ENCODE results near the gene IL22RA2. TPM values are rescaled to one million over a fixed set of nuclear protein-coding genes. Genes with fewer than 3 reads are reported as not detected.

The IL22RA2 gene
- total RNA-seq, 1 experiment from 2014 or later, result not detected

DNA sequence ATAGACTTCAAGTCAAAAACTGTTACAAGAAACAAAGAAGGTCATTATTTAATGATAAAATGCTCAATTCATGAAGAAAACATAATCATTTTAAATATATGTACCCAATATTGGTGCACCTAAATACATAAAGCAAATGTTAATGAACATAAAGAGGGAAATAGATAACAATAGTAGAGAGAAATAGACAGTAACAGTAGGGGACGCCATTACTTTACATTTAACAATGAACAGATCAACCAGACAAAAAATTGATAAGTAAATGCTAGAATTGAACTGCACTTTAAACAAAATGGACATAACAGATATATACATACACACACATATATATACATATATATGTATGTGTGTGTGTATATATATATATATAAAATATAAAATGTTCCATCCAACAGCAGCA, 37.4 kb downstream of the IL22RA2 start (continued):
- TF ChIP-seq, protein P1, sequence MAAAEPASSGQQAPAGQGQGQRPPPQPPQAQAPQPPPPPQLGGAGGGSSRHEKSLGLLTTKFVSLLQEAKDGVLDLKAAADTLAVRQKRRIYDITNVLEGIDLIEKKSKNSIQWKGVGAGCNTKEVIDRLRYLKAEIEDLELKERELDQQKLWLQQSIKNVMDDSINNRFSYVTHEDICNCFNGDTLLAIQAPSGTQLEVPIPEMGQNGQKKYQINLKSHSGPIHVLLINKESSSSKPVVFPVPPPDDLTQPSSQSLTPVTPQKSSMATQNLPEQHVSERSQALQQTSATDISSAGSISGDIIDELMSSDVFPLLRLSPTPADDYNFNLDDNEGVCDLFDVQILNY (CRISPR knock-in tag; IDR thresholded peaks at IDR 0.05), result no peak
- TF ChIP-seq, protein P2, sequence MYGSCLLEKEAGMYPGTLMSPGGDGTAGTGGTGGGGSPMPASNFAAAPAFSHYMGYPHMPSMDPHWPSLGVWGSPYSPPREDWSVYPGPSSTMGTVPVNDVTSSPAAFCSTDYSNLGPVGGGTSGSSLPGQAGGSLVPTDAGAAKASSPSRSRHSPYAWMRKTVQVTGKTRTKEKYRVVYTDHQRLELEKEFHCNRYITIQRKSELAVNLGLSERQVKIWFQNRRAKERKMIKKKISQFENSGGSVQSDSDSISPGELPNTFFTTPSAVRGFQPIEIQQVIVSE (CRISPR knock-in tag; IDR thresholded peaks at IDR 0.05; ENCODE audit: borderline replicate concordance), result no peak
- TF ChIP-seq NR3C1 (CRISPR knock-in tag; conservative IDR thresholded peaks at IDR 0.05; ENCODE audit: low read depth) (no peak), ATF1 (CRISPR knock-in tag; IDR thresholded peaks at IDR 0.05) (no peak), ZNF232 (CRISPR knock-in tag; IDR thresholded peaks at IDR 0.05) (no peak), ZNF121 (CRISPR knock-in tag; IDR thresholded peaks at IDR 0.05) (no peak)
- TF ChIP-seq, protein P3, sequence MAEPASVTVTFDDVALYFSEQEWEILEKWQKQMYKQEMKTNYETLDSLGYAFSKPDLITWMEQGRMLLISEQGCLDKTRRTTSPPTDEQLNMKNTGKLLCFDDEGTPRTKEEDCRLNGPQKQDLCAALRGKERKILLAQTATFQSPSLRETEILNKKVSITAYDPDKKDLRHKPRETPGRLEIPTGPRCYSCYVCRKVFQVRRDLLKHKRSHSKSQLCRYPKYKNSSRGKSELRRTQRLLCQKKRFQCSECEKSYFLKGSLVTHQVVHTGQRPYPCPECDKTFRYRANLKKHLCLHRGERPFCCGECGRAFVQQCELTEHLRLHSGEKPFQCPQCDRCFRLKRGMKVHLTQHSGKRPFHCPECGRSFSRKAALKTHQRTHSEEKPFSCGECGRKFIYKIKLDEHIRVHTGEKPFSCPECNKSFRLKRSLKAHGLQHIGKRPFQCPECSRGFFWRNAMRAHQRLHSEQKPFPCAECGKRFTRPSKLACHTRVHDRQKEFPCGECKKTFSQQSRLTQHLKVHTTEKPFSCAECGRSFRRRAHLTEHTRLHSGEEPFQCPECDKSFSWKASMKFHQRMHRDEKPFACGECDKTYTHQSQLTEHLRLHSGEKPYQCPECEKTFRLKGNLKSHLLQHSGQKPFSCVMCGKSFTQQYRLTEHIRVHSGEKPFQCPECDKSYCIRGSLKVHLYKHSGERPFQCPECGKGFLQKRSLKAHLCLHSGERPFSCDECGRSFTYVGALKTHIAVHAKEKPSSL (CRISPR knock-in tag; conservative IDR thresholded peaks at IDR 0.05), result no peak
- TF ChIP-seq, protein P4, sequence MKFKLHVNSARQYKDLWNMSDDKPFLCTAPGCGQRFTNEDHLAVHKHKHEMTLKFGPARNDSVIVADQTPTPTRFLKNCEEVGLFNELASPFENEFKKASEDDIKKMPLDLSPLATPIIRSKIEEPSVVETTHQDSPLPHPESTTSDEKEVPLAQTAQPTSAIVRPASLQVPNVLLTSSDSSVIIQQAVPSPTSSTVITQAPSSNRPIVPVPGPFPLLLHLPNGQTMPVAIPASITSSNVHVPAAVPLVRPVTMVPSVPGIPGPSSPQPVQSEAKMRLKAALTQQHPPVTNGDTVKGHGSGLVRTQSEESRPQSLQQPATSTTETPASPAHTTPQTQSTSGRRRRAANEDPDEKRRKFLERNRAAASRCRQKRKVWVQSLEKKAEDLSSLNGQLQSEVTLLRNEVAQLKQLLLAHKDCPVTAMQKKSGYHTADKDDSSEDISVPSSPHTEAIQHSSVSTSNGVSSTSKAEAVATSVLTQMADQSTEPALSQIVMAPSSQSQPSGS (CRISPR knock-in tag; IDR thresholded peaks at IDR 0.05; ENCODE audit: borderline replicate concordance, low read depth), result no peak

DNA sequence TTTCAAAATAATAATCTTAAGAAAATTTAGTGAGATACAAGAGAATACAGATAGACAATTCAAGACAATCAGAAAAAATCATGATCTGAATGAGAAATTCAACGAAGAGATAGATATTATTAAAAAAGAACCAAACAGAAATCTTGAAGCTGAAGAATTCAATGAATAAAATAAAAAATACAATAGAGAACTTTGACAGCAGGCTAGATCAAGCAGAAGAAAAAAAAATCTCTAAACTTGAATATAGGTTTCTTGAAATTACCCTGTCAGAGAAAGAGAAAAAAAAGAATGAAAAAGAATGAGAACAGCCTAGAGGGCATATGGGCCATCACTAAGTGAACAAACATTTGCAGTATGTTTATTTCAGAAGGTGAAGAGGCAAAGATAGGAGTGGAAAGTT, 39.0 kb downstream of the IL22RA2 start:
- no peak for DNase-seq (ENCODE audit: low spot score)
- TF ChIP-seq ZNF263 (CRISPR knock-in tag; IDR thresholded peaks at IDR 0.05; ENCODE audit: low read depth) (no peak), RORB (CRISPR knock-in tag; IDR thresholded peaks at IDR 0.05) (no peak), CREM (CRISPR knock-in tag; IDR thresholded peaks at IDR 0.05) (no peak), ZNF423 (CRISPR knock-in tag; IDR thresholded peaks at IDR 0.05) (no peak), NFATC4 (CRISPR knock-in tag; IDR thresholded peaks at IDR 0.05) (no peak), KAT7 (CRISPR knock-in tag; IDR thresholded peaks at IDR 0.05; ENCODE audit: borderline replicate concordance) (no peak)
- TF ChIP-seq, protein P5, sequence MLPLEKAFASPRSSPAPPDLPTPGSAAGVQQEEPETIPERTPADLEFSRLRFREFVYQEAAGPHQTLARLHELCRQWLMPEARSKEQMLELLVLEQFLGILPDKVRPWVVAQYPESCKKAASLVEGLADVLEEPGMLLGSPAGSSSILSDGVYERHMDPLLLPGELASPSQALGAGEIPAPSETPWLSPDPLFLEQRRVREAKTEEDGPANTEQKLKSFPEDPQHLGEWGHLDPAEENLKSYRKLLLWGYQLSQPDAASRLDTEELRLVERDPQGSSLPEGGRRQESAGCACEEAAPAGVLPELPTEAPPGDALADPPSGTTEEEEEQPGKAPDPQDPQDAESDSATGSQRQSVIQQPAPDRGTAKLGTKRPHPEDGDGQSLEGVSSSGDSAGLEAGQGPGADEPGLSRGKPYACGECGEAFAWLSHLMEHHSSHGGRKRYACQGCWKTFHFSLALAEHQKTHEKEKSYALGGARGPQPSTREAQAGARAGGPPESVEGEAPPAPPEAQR (CRISPR knock-in tag; IDR thresholded peaks at IDR 0.05), result no peak
- TF ChIP-seq, protein P6, sequence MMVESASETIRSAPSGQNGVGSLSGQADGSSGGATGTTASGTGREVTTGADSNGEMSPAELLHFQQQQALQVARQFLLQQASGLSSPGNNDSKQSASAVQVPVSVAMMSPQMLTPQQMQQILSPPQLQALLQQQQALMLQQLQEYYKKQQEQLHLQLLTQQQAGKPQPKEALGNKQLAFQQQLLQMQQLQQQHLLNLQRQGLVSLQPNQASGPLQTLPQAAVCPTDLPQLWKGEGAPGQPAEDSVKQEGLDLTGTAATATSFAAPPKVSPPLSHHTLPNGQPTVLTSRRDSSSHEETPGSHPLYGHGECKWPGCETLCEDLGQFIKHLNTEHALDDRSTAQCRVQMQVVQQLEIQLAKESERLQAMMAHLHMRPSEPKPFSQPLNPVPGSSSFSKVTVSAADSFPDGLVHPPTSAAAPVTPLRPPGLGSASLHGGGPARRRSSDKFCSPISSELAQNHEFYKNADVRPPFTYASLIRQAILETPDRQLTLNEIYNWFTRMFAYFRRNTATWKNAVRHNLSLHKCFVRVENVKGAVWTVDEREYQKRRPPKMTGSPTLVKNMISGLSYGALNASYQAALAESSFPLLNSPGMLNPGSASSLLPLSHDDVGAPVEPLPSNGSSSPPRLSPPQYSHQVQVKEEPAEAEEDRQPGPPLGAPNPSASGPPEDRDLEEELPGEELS (CRISPR knock-in tag; IDR thresholded peaks at IDR 0.05), result no peak
- TF ChIP-seq, protein P7, sequence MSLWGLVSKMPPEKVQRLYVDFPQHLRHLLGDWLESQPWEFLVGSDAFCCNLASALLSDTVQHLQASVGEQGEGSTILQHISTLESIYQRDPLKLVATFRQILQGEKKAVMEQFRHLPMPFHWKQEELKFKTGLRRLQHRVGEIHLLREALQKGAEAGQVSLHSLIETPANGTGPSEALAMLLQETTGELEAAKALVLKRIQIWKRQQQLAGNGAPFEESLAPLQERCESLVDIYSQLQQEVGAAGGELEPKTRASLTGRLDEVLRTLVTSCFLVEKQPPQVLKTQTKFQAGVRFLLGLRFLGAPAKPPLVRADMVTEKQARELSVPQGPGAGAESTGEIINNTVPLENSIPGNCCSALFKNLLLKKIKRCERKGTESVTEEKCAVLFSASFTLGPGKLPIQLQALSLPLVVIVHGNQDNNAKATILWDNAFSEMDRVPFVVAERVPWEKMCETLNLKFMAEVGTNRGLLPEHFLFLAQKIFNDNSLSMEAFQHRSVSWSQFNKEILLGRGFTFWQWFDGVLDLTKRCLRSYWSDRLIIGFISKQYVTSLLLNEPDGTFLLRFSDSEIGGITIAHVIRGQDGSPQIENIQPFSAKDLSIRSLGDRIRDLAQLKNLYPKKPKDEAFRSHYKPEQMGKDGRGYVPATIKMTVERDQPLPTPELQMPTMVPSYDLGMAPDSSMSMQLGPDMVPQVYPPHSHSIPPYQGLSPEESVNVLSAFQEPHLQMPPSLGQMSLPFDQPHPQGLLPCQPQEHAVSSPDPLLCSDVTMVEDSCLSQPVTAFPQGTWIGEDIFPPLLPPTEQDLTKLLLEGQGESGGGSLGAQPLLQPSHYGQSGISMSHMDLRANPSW (CRISPR knock-in tag; conservative IDR thresholded peaks at IDR 0.05; ENCODE audit: low read depth), result no peak
- TF ChIP-seq, protein P8, sequence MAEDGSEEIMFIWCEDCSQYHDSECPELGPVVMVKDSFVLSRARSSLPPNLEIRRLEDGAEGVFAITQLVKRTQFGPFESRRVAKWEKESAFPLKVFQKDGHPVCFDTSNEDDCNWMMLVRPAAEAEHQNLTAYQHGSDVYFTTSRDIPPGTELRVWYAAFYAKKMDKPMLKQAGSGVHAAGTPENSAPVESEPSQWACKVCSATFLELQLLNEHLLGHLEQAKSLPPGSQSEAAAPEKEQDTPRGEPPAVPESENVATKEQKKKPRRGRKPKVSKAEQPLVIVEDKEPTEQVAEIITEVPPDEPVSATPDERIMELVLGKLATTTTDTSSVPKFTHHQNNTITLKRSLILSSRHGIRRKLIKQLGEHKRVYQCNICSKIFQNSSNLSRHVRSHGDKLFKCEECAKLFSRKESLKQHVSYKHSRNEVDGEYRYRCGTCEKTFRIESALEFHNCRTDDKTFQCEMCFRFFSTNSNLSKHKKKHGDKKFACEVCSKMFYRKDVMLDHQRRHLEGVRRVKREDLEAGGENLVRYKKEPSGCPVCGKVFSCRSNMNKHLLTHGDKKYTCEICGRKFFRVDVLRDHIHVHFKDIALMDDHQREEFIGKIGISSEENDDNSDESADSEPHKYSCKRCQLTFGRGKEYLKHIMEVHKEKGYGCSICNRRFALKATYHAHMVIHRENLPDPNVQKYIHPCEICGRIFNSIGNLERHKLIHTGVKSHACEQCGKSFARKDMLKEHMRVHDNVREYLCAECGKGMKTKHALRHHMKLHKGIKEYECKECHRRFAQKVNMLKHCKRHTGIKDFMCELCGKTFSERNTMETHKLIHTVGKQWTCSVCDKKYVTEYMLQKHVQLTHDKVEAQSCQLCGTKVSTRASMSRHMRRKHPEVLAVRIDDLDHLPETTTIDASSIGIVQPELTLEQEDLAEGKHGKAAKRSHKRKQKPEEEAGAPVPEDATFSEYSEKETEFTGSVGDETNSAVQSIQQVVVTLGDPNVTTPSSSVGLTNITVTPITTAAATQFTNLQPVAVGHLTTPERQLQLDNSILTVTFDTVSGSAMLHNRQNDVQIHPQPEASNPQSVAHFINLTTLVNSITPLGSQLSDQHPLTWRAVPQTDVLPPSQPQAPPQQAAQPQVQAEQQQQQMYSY (CRISPR knock-in tag; IDR thresholded peaks at IDR 0.05), result no peak

More for the DNA sequence above, 39.0 kb downstream of the IL22RA2 start:
- H3K27ac Mint-ChIP-seq, result no peak overlapping the region
- H3K4me3 Mint-ChIP-seq, result no peak overlapping the region
- H3K4me1 Mint-ChIP-seq, result no peaks in the 10 kb centered on the region
- CTCF ChIA-PET, result no interaction called here
- ATAC-seq, result no peak
- H3K27me3 Mint-ChIP-seq (ENCODE audit: low read depth), result no peaks in the 10 kb centered on the region
- peaks cover 16% of the 10 kb centered on the region for H3K9me3 Mint-ChIP-seq
- POLR2A ChIA-PET, result no interaction called here
- H3K36me3 Mint-ChIP-seq, result peaks cover 9% of the 10 kb centered on the region; the same call in 1 of the 2 replicates

Measured in WTC11 (cell line).